Neural cell (in vitro differentiated cells): Measurements from ENCODE around the gene WDFY1. TPM values are rescaled to one million over a fixed set of nuclear protein-coding genes. Genes with fewer than 3 reads are reported as not detected.

Experiments
- H2AFZ ChIP-seq: fragments of 200-600, 300-800 bp; sonication (generic), shearing (Covaris generic); 2 replicates; pipeline ENCODE4 v1.6.0; 2014; ENCODE audit warnings: low read depth, mild to moderate bottlenecking, antibody characterized with exemption, low read length, moderate library complexity
- H3F3A ChIP-seq: fragments of 200-600 bp; shearing (Covaris generic); 2 replicates; pipeline ENCODE4 v1.6.1; 2016; ENCODE audit warnings: mild to moderate bottlenecking, moderate library complexity, mixed read lengths, antibody characterized with exemption, low read length; ENCODE audit not compliant: insufficient read depth, poor library complexity, severe bottlenecking
- H3K27ac ChIP-seq: fragments of 200-600, 300-800 bp; sonication (generic), shearing (Covaris generic); 2 replicates; pipeline ENCODE4 v1.5.1; 2014; ENCODE audit warnings: mild to moderate bottlenecking, low read length, moderate library complexity
- H3K27me3 ChIP-seq: fragments of 300-800, 200-600 bp; sonication (generic), shearing (Covaris generic); 2 replicates; pipeline ENCODE4 v1.6.0; 2014; ENCODE audit warnings: mild to moderate bottlenecking, low read depth, low read length, moderate library complexity; ENCODE audit not compliant: insufficient read depth
- H3K36me3 ChIP-seq: fragments of 300-800, 200-600 bp; sonication (generic), shearing (Covaris generic); 2 replicates; pipeline ENCODE4 v1.5.1; 2014; ENCODE audit warnings: mild to moderate bottlenecking, antibody characterized with exemption, low read length, moderate library complexity; ENCODE audit not compliant: insufficient read depth
- H3K4me2 ChIP-seq: fragments of 300-800, 200-600 bp; sonication (generic), shearing (Covaris generic); 2 replicates; pipeline ENCODE4 v1.6.0; 2014; ENCODE audit warnings: mild to moderate bottlenecking, low read length
- H3K4me3 ChIP-seq: fragments of 300-800, 200-600 bp; sonication (generic), shearing (Covaris generic); 2 replicates; pipeline ENCODE4 v1.5.1; 2014; ENCODE audit warnings: mild to moderate bottlenecking, low read length, moderate library complexity
- H3K79me2 ChIP-seq: fragments of 200-600 bp; shearing (Covaris generic); replicated peaks from 2 replicates; pipeline ENCODE4 v1.6.0; 2014; ENCODE audit warnings: mild to moderate bottlenecking, low read length, moderate library complexity; ENCODE audit not compliant: insufficient read depth
- H3K9ac ChIP-seq: fragments of 300-800, 200-600 bp; sonication (generic), shearing (Covaris generic); 2 replicates; pipeline ENCODE4 v1.6.1; 2016; ENCODE audit warnings: mild to moderate bottlenecking, low read length, mixed read lengths
- H3K9me2 ChIP-seq: fragments of 200-600 bp; shearing (Covaris generic); 2 replicates; pipeline ENCODE4 v1.6.1; 2016; ENCODE audit warnings: mild to moderate bottlenecking, low read length, mixed read lengths; ENCODE audit not compliant: insufficient read depth
- H3K9me3 ChIP-seq: fragments of 200-600, 300-800 bp; sonication (generic), shearing (Covaris generic); 2 replicates; pipeline ENCODE4 v1.6.1; 2016; ENCODE audit warnings: mild to moderate bottlenecking, mixed run types, low read length, moderate library complexity, mixed read lengths
- H4K20me1 ChIP-seq: fragments of 200-600 bp; shearing (Covaris generic); 2 replicates; pipeline ENCODE4 v1.6.1; 2016; ENCODE audit warnings: mild to moderate bottlenecking, mixed run types; ENCODE audit not compliant: insufficient read depth
- CTCF ChIP-seq: fragments of 450-650 bp; IDR thresholded peaks from 2 replicates; pipeline ENCODE4 v1.5.1; 2014; ENCODE audit warnings: antibody characterized with exemption, mild to moderate bottlenecking, moderate library complexity; ENCODE audit not compliant: poor library complexity, severe bottlenecking
- EP300 ChIP-seq: fragments of 450-650 bp; conservative IDR thresholded peaks from 2 replicates; pipeline ENCODE4 v1.6.1; 2014; ENCODE audit warnings: antibody characterized with exemption, mild to moderate bottlenecking, moderate library complexity; ENCODE audit not compliant: poor library complexity, severe bottlenecking
- EZH2 ChIP-seq: fragments of 200-600, 300-800 bp; shearing (Covaris generic), sonication (generic); IDR thresholded peaks from 2 replicates; pipeline ENCODE4 v1.6.1; 2014; ENCODE audit warnings: antibody characterized with exemption, low read length, borderline replicate concordance, mild to moderate bottlenecking; ENCODE audit not compliant: insufficient read depth, poor library complexity, severe bottlenecking
- MXI1 ChIP-seq: fragments of 450-650 bp; conservative IDR thresholded peaks from 2 replicates; pipeline ENCODE4 v1.6.1; 2014; ENCODE audit warnings: antibody characterized with exemption, mild to moderate bottlenecking; ENCODE audit not compliant: poor library complexity, severe bottlenecking
- POLR2AphosphoS5 ChIP-seq: IDR thresholded peaks from 2 replicates; pipeline ENCODE4 v1.6.1; 2012
- RAD21 ChIP-seq: fragments of 450-650 bp; conservative IDR thresholded peaks from 2 replicates; pipeline ENCODE4 v1.6.1; 2014; ENCODE audit warnings: antibody characterized with exemption, mild to moderate bottlenecking, moderate library complexity
- REST ChIP-seq: IDR thresholded peaks from 2 replicates; pipeline ENCODE4 v1.6.1; 2012; ENCODE audit warnings: borderline replicate concordance
- SMC3 ChIP-seq: fragments of 450-650 bp; conservative IDR thresholded peaks from 2 replicates; pipeline ENCODE4 v1.6.1; 2014; ENCODE audit warnings: antibody characterized with exemption, mild to moderate bottlenecking, moderate library complexity; ENCODE audit not compliant: poor library complexity
- TAF1 ChIP-seq: IDR thresholded peaks from 2 replicates; pipeline ENCODE4 v1.6.1; 2012; ENCODE audit warnings: low read depth
- polyA plus RNA-seq: library from polyadenylated mRNA; depleted of rRNA; stranded (reverse); fragments of >200 nt; gene quantifications from 2 replicates; pipeline ENCODE4 v1.2.3, GENCODE V29; 2014

Gene WDFY1
- polyA plus RNA-seq, 1 donor from 2014 or later: 49.4 TPM

- TF ChIP-seq REST (no peak), TAF1 (no peak), CTCF (no peak), RAD21 (no peak), EP300 (no peak), MXI1 (no peak), POLR2AphosphoS5 (no peak), EZH2 (no peak), SMC3 (no peak)
- Histone ChIP-seq H3K4me3 (peak overlapping the region; percentile 96), H3K9me2 (no peaks in the 10 kb centered on the region), H3K36me3 (no peaks in the 10 kb centered on the region), H3F3A (no peaks in the 10 kb centered on the region), H2AFZ (no peak overlapping the region), H3K4me2 (peak overlapping the region; percentile 2), H3K27ac (no peak overlapping the region), H3K9me3 (no peaks in the 10 kb centered on the region), H4K20me1 (no peaks in the 10 kb centered on the region), H3K27me3 (no peaks in the 10 kb centered on the region), H3K9ac (no peak overlapping the region), H3K79me2 (peaks cover 19% of the 10 kb centered on the region)
Measured at GRCh38 chr2:223945755-223946154, 620 bp upstream of the WDFY1 start.

DNA sequence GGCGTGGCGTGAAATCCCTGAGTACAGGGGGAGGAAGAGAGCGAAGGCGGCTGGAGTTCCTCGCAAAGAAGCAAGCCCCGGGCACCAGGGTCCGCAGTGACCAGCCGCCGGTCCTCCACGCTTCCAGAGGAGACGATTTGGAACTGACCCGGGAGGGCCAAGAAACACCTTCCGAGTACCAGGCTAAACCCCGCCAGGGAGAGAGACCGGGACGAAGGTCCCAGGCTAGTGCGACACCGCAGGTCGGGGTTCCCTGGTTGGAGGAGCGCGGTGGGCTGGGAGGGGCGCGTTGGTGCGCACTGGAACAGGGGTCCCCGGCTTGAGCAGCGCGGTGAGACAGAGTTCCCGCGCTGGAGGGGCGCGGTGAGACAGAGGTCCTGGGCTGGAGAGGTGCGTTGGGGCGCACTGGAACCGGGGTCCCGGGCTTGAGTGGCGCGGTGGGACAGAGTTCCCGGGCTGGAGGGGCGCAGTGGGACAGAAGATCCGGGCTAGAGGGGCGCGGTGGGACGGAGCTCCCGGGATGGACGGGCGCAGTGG is 901 bp downstream of the WDFY1 start:
- peak overlapping the region; percentile 91 for H2AFZ ChIP-seq
- no peaks in the 10 kb centered on the region for H4K20me1 ChIP-seq
- H3K79me2 ChIP-seq: peaks cover 19% of the 10 kb centered on the region
- H3K36me3 ChIP-seq: no peaks in the 10 kb centered on the region
- H3K27me3 ChIP-seq: no peaks in the 10 kb centered on the region
- H3K4me2 ChIP-seq: peak overlapping the region; percentile 86
- H3K9ac ChIP-seq: peak overlapping the region; percentile 86
- TF ChIP-seq EZH2 (no peak), POLR2AphosphoS5 (peak; percentile 46), CTCF (peak; percentile 15)
- H3K9me3 ChIP-seq: no peaks in the 10 kb centered on the region
- no peaks in the 10 kb centered on the region for H3K9me2 ChIP-seq
- no peaks in the 10 kb centered on the region for H3F3A ChIP-seq
- peak overlapping the region; percentile 96 for H3K4me3 ChIP-seq
- H3K27ac ChIP-seq: no peak overlapping the region
